Ishikawa (cell line): ENCODE results near the gene STUM.

Experiments
- CEBPB ChIP-seq: IDR thresholded peaks from 2 replicates; pipeline ENCODE4 v1.6.1; 2012
- CREB1 ChIP-seq: IDR thresholded peaks from 2 replicates; pipeline ENCODE4 v1.6.1; 2012; ENCODE audit warnings: low read depth
- EGR1 ChIP-seq: IDR thresholded peaks from 2 replicates; pipeline ENCODE4 v1.6.1; 2012
- EP300 ChIP-seq: IDR thresholded peaks from 2 replicates; pipeline ENCODE4 v1.6.1; 2012; ENCODE audit warnings: borderline replicate concordance
- FOXM1 ChIP-seq: IDR thresholded peaks from 2 replicates; pipeline ENCODE4 v1.6.1; 2012; ENCODE audit warnings: low read depth, borderline replicate concordance
- MAX ChIP-seq: IDR thresholded peaks from 2 replicates; pipeline ENCODE4 v1.6.1; 2012
- NFIC ChIP-seq: IDR thresholded peaks from 2 replicates; pipeline ENCODE4 v1.6.1; 2012
- RAD21 ChIP-seq: IDR thresholded peaks from 2 replicates; pipeline ENCODE4 v1.6.1; 2012; ENCODE audit warnings: low read depth
- TAF1 ChIP-seq: IDR thresholded peaks from 2 replicates; pipeline ENCODE4 v1.6.1; 2012; ENCODE audit warnings: low read depth, mild to moderate bottlenecking
- TCF12 ChIP-seq: IDR thresholded peaks from 2 replicates; pipeline ENCODE4 v1.6.1; 2012; ENCODE audit warnings: low read depth
- TEAD4 ChIP-seq: IDR thresholded peaks from 2 replicates; pipeline ENCODE4 v1.6.1; 2012
- USF1 ChIP-seq: IDR thresholded peaks from 2 replicates; pipeline ENCODE4 v1.6.1; 2012
- YY1 ChIP-seq: IDR thresholded peaks from 2 replicates; pipeline ENCODE4 v1.6.1; 2012; ENCODE audit warnings: low read depth
- ZBTB7A ChIP-seq: IDR thresholded peaks from 2 replicates; pipeline ENCODE4 v1.6.1; 2012; ENCODE audit warnings: low read depth
- TF ChIP-seq, protein P1 (sequence below): IDR thresholded peaks from 2 replicates; pipeline ENCODE4 v1.6.1; 2012; ENCODE audit warnings: low read depth, mild to moderate bottlenecking

Gene STUM

DNA sequence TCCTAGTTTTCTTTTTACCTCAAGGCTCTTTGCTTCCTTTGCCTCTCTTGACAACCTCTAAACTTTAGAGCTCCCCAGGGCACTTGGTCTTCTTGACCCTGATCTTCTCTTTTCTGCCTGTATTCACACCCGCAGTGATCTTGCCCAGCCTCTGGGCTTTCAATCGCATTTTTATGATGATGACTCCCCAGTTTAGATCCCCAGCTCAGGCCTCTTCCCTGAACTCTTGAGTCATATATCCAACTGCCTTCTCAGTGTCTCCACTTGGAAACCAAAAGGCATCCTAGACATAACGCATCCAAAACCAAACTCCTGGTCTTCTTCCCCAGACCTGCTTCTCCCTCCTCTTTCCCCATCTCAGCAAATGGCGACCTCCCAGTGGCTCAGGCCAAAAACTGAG, 6.5 kb downstream of the STUM start:
- TF ChIP-seq EP300 (no peak), NFIC (no peak), USF1 (no peak), RAD21 (no peak), CEBPB (no peak), CREB1 (no peak), TAF1 (no peak), TEAD4 (no peak), ZBTB7A (no peak)

DNA sequence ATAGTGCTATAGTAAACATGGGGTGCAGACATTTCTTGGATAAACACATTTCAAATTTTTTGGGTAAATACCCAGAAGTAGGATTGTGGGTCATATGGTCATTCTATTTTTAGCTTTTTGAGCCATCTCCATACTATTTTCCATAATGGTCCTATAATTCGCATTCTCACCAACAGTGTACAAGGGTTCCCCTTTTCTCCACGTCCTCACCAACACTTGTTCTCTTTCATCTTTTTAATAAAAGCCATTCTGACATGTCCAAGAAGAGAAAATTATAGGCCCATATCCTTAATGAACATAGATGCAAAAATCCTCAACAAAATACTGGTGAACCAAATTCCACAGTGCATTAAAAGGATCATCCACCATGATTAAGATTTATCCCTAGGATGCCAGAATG, 8.9 kb downstream of the STUM start:
- TF ChIP-seq CREB1 = no peak

GRCh38 chr1:226558036-226558650, 9.6 kb downstream of the STUM start:
- TF ChIP-seq NFIC (no peak), YY1 (no peak), USF1 (no peak), TEAD4 (no peak), EP300 (no peak), CEBPB (no peak), TAF1 (no peak), CREB1 (no peak), EGR1 (no peak), RAD21 (no peak), FOXM1 (no peak), MAX (no peak), ZBTB7A (no peak), TCF12 (no peak)
- TF ChIP-seq, protein P1, sequence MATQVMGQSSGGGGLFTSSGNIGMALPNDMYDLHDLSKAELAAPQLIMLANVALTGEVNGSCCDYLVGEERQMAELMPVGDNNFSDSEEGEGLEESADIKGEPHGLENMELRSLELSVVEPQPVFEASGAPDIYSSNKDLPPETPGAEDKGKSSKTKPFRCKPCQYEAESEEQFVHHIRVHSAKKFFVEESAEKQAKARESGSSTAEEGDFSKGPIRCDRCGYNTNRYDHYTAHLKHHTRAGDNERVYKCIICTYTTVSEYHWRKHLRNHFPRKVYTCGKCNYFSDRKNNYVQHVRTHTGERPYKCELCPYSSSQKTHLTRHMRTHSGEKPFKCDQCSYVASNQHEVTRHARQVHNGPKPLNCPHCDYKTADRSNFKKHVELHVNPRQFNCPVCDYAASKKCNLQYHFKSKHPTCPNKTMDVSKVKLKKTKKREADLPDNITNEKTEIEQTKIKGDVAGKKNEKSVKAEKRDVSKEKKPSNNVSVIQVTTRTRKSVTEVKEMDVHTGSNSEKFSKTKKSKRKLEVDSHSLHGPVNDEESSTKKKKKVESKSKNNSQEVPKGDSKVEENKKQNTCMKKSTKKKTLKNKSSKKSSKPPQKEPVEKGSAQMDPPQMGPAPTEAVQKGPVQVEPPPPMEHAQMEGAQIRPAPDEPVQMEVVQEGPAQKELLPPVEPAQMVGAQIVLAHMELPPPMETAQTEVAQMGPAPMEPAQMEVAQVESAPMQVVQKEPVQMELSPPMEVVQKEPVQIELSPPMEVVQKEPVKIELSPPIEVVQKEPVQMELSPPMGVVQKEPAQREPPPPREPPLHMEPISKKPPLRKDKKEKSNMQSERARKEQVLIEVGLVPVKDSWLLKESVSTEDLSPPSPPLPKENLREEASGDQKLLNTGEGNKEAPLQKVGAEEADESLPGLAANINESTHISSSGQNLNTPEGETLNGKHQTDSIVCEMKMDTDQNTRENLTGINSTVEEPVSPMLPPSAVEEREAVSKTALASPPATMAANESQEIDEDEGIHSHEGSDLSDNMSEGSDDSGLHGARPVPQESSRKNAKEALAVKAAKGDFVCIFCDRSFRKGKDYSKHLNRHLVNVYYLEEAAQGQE = no peak

DNA sequence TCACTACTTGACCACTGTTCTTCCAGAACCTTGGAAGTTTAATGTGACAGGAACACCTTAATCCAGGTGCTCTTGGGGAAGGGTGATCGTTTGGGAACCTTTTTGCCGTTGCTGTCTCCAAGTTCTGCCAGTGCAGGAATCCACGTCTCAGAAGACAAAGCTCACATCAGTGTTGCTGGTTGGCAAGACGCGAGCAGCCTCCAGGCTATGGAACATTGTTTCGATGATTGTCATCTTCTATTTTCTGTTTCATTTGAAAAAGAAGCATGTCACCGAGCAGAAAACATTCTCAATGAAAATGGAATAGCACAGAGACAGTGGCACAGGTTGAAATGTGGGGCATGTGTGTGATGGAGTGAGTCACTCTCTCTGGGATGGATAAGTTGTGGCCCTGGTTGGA, 11.7 kb downstream of the STUM start:
- TF ChIP-seq ZBTB7A = no peak
- no peak for TF ChIP-seq EP300
- TF ChIP-seq RAD21 = no peak
- TF ChIP-seq NFIC = no peak
- TF ChIP-seq TEAD4 = no peak
- TF ChIP-seq, protein P1 = no peak
- TF ChIP-seq TCF12 = no peak
- no peak for TF ChIP-seq YY1
- no peak for TF ChIP-seq MAX
- no peak for TF ChIP-seq FOXM1
- no peak for TF ChIP-seq TAF1

DNA sequence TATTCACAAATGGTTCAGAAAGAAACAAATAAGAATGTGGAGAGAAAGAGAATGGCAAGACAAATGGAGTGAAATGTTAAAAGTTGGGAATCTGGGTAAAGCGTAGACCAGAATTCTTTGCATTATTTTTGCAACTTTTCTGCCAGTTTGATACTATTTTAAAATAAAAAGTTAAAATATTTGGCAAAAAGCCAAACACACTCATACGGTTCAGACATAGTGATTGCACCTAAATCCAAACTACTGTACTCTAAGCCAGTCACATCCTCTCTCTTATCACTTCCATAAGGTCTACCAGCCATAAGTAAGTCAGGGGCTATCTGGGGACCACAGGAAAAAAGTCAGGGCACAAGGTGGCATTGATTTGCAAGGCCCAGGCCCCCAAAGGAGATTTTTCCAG, 14.4 kb downstream of the STUM start:
- TF ChIP-seq TAF1 (no peak), MAX (no peak), RAD21 (no peak), TEAD4 (no peak)

GRCh38 chr1:226563666-226564065, 15.1 kb downstream of the STUM start:
- no peak for TF ChIP-seq YY1
- TF ChIP-seq, protein P1 = no peak
- TF ChIP-seq CREB1 = no peak
- no peak for TF ChIP-seq RAD21
- TF ChIP-seq EP300 = no peak
- TF ChIP-seq FOXM1 = no peak
- TF ChIP-seq EGR1 = no peak
- TF ChIP-seq CEBPB = no peak
- no peak for TF ChIP-seq USF1
- TF ChIP-seq MAX = no peak
- no peak for TF ChIP-seq NFIC
- TF ChIP-seq ZBTB7A = no peak
- TF ChIP-seq TCF12 = no peak
- TF ChIP-seq TAF1 = no peak
- TF ChIP-seq TEAD4 = no peak
